ENCODE measurements around the gene SECTM1.

Gene SECTM1

DNA sequence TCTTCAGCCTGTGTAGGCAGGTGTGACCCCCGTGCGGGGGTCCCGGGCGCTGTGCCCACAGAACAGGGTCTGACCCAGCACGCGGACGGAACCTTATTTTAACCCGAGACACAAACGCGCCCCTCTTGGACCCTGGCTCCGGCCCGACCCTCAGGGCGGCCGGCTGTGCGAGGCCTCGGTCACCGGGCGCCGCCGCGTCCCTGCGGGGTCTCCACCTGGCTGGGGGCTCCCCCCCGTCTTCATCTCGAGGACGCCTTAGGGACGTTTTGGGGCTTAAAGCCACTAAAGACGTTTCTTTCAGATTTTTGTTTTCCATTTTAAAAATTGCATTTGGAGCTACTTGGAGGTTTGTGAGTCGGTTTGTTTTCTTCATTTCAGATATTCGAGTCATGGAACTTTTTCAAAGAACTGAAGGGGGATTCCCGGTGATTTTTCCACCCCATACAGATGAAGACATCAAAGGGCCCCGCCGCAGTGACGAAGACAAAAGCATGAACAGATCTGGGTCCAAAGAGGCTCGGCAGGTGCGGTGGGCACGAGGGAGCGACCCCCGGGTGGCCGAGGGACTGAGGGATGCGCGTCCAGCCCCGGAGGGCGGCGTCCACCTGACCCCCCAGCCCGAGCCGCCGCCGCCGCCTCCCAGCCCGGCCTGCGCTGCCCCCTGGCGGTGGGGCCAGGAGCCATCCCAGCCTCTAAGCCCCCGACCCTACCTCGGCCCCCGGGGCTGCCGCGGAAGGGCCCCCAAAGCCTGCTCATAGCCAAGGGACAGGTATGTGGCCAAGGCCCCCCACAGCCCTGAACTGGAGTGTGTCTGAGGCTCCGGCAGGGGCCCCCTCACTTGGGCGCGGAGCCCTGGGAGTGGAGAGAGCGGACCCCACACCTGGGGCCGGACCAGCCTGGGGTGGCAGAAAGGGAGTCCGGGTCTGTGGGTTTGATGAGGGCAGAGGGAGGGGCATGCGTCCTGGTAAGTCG lies 12.3 kb downstream of the SECTM1 start:
- TF ChIP-seq CTCF (IDR thresholded peaks at IDR 0.05; ENCODE audit: low read depth, low read length) = peak; percentile 57
- no peak for TF ChIP-seq MAX (IDR thresholded peaks at IDR 0.05; ENCODE audit: low read depth, low read length)
- DNase-seq (ENCODE audit: low read depth) = peak; percentile 41
- no peak overlapping the region for H3K4me3 ChIP-seq (ENCODE audit: low read depth, low read length)

GRCh38 chr17:82320140-82320840 lies 13.3 kb downstream of the SECTM1 start:
- no peak for TF ChIP-seq MAX (IDR thresholded peaks at IDR 0.05; ENCODE audit: low read depth, low read length)
- no peak for TF ChIP-seq MYC (IDR thresholded peaks at IDR 0.05; ENCODE audit: low read depth, low read length)
- no peak for TF ChIP-seq POLR2A (IDR thresholded peaks at IDR 0.05; ENCODE audit: extremely low read depth, insufficient read length)
- TF ChIP-seq CTCF (IDR thresholded peaks at IDR 0.05; ENCODE audit: low read depth, low read length) = no peak
- DNase-seq (ENCODE audit: low read depth) = no peak
- no peak overlapping the region for H3K4me3 ChIP-seq (ENCODE audit: low read depth, low read length)

GRCh38 chr17:82319619-82320062 lies 13.9 kb downstream of the SECTM1 start:
- no peak for TF ChIP-seq CTCF (IDR thresholded peaks at IDR 0.05; ENCODE audit: low read depth, low read length)
- TF ChIP-seq POLR2A (IDR thresholded peaks at IDR 0.05; ENCODE audit: extremely low read depth, insufficient read length) = no peak
- TF ChIP-seq MYC (IDR thresholded peaks at IDR 0.05; ENCODE audit: low read depth, low read length) = no peak
- TF ChIP-seq MAX (IDR thresholded peaks at IDR 0.05; ENCODE audit: low read depth, low read length) = no peak
- H3K4me3 ChIP-seq (ENCODE audit: low read depth, low read length) = no peak overlapping the region
- DNase-seq (ENCODE audit: low read depth) = no peak

- no peak overlapping the region for H3K4me3 ChIP-seq (ENCODE audit: low read depth, low read length)
- no peak for TF ChIP-seq CTCF (IDR thresholded peaks at IDR 0.05; ENCODE audit: low read depth, low read length)
- no peak for TF ChIP-seq POLR2A (IDR thresholded peaks at IDR 0.05; ENCODE audit: extremely low read depth, insufficient read length)
- no peak for TF ChIP-seq MYC (IDR thresholded peaks at IDR 0.05; ENCODE audit: low read depth, low read length)
- no peak for TF ChIP-seq MAX (IDR thresholded peaks at IDR 0.05; ENCODE audit: low read depth, low read length)
- DNase-seq (ENCODE audit: low read depth) = no peak
Measured at GRCh38 chr17:82318772-82319606, 14.6 kb downstream of the SECTM1 start.

DNA sequence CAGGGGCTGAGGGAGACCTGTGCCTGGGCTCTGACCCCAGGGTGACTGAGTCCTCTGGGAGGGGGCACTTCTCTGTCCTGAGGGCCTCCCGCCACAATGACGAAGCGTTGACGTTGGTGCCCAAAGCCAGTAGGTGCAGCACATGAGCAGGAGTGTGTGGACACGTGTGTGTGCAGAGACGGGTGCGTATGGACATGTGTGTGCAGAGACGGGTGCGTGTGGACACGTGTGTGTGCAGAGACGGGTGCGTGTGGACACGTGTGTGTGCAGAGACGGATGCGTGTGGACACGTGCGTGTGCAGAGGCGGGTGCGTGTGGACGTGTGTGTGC lies 15.4 kb downstream of the SECTM1 start:
- DNase-seq (ENCODE audit: low read depth) = no peak

More for the DNA sequence above, 15.4 kb downstream of the SECTM1 start:
- H3K4me3 ChIP-seq (ENCODE audit: low read depth, low read length) = no peak overlapping the region
- TF ChIP-seq POLR2A (IDR thresholded peaks at IDR 0.05; ENCODE audit: extremely low read depth, insufficient read length) = no peak
- no peak for TF ChIP-seq MYC (IDR thresholded peaks at IDR 0.05; ENCODE audit: low read depth, low read length)
- no peak for TF ChIP-seq CTCF (IDR thresholded peaks at IDR 0.05; ENCODE audit: low read depth, low read length)
- no peak for TF ChIP-seq MAX (IDR thresholded peaks at IDR 0.05; ENCODE audit: low read depth, low read length)

Data from NB4 (cell line).